C4-2B (cell line): ENCODE results near the gene TNFRSF1A.

Source experiments
- CTCF ChIP-seq: fragments of 450-650 bp; conservative IDR thresholded peaks from 2 replicates; pipeline ENCODE4 v1.5.1; 2017; ENCODE audit warnings: mild to moderate bottlenecking
- ZFX ChIP-seq: fragments of 450-650 bp; IDR thresholded peaks from 2 replicates; pipeline ENCODE4 v1.6.1; 2017

DNA sequence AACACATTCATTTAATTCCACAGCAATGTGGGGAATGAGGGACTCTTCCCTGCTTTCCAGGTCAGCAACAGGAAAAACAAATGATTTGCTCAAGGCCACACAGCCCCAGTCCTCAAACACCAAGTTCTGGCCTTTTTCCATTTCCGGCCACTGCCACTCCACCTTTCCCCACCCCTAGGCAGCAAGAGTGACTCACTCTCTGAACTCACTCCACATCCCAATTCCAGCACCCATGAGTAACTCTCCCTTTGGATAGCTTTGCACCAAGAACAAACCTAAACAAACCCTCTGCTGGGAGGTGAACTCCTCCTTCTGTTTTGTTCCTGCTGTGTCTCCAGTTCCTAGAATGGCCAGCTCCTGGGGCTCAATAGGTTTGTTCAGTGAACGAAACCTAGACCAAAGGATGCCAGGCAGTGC, 61.8 kb downstream of the TNFRSF1A start:
- TF ChIP-seq CTCF (no peak), ZFX (no peak)
